ENCODE measurements around the gene AFG3L2. TPM values are rescaled to one million over a fixed set of nuclear protein-coding genes. Genes with fewer than 3 reads are reported as not detected.

The AFG3L2 gene
- total RNA-seq, 4 donors from 2014 or later: 18.5 to 53.1 (median 33.7) TPM

- Histone ChIP-seq H3K36me3 (no peaks in the 10 kb centered on the region), H3K4me1 (peaks cover 0 to 7% of the 10 kb centered on the region in 2 donors), H3K27ac (peak overlapping the region in 1 of 2 donors; percentile 67), H3K9me3 (no peaks in the 10 kb centered on the region), H3K27me3 (no peaks in the 10 kb centered on the region), H3K4me3 (no peak overlapping the region)
- no peak for DNase-seq
- intact Hi-C loops (cut with DNase I; ENCODE audit: low total_unique reads): loop anchor here (10.0 kb wide), 1 partner anchor 92 kb away; the partner anchor contains the start of gene AFG3L2
- TF ChIP-seq POLR2A (IDR thresholded peaks at IDR 0.05): no peak
- TF ChIP-seq, protein P1, sequence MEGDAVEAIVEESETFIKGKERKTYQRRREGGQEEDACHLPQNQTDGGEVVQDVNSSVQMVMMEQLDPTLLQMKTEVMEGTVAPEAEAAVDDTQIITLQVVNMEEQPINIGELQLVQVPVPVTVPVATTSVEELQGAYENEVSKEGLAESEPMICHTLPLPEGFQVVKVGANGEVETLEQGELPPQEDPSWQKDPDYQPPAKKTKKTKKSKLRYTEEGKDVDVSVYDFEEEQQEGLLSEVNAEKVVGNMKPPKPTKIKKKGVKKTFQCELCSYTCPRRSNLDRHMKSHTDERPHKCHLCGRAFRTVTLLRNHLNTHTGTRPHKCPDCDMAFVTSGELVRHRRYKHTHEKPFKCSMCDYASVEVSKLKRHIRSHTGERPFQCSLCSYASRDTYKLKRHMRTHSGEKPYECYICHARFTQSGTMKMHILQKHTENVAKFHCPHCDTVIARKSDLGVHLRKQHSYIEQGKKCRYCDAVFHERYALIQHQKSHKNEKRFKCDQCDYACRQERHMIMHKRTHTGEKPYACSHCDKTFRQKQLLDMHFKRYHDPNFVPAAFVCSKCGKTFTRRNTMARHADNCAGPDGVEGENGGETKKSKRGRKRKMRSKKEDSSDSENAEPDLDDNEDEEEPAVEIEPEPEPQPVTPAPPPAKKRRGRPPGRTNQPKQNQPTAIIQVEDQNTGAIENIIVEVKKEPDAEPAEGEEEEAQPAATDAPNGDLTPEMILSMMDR (IDR thresholded peaks at IDR 0.05): no peak
Observed at GRCh38 chr18:12283256-12283655, 93.8 kb downstream of the AFG3L2 start.

- intact Hi-C loops (cut with DNase I; ENCODE audit: low total_unique reads): loop anchor here (10.0 kb wide), 1 partner anchor 92 kb away; the partner anchor contains the start of gene AFG3L2
- Histone ChIP-seq H3K4me3 (no peak overlapping the region), H3K27ac (peak overlapping the region in 1 of 2 donors; percentile 67), H3K4me1 (peaks cover 0 to 14% of the 10 kb centered on the region in 2 donors), H3K36me3 (no peaks in the 10 kb centered on the region), H3K27me3 (no peaks in the 10 kb centered on the region), H3K9me3 (no peaks in the 10 kb centered on the region)
- no peak for TF ChIP-seq POLR2A (IDR thresholded peaks at IDR 0.05)
- TF ChIP-seq, protein P1 (IDR thresholded peaks at IDR 0.05): no peak
- DNase-seq: no peak
Observed at GRCh38 chr18:12282442-12283039, 94.5 kb downstream of the AFG3L2 start.

DNA sequence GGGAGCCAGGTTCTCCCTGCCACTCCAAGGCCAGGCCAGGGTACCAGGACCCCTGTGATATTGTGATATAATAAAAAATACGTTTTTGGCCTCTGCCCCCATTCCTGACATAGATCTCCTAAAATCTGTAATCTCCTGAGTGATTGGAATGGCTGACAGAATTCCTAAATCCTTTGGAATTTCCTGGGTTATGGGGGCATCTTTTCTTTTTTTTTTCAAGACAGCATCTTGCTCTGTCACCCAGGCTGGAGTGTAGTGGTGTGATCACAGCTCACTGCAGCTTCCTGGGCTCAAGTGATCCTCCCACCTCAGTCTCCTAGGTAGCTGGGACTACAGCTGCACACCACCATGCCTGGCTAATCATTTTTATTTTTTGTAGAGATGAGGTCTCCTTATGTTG lies 95.2 kb downstream of the AFG3L2 start:
- DNase-seq: no peak
- H3K4me3 ChIP-seq: no peak overlapping the region
- H3K27me3 ChIP-seq: no peaks in the 10 kb centered on the region
- intact Hi-C loops (cut with DNase I; ENCODE audit: low total_unique reads): loop anchor here (10.0 kb wide), 1 partner anchor 93 kb away; the partner anchor contains the start of gene AFG3L2
- H3K4me1 ChIP-seq: peaks cover 5 to 21% of the 10 kb centered on the region in 2 donors
- TF ChIP-seq, protein P1 (IDR thresholded peaks at IDR 0.05): no peak
- no peak for TF ChIP-seq POLR2A (IDR thresholded peaks at IDR 0.05)
- no peaks in the 10 kb centered on the region for H3K9me3 ChIP-seq
- peak overlapping the region in 1 of 2 donors; percentile 67 for H3K27ac ChIP-seq
- H3K36me3 ChIP-seq: no peaks in the 10 kb centered on the region

GRCh38 chr18:12279781-12280531 lies 97.1 kb downstream of the AFG3L2 start:
- no peaks in the 10 kb centered on the region for H3K27me3 ChIP-seq
- intact Hi-C loops (cut with DNase I; ENCODE audit: low total_unique reads): loop anchor here (10.0 kb wide), 1 partner anchor 95 kb away; the partner anchor contains the start of gene AFG3L2
- no peak for DNase-seq
- no peaks in the 10 kb centered on the region for H3K36me3 ChIP-seq
- peak overlapping the region; percentile 97 to 99 for H3K27ac ChIP-seq
- TF ChIP-seq POLR2A (IDR thresholded peaks at IDR 0.05): no peak
- TF ChIP-seq, protein P1 (IDR thresholded peaks at IDR 0.05): no peak
- H3K4me3 ChIP-seq: peak overlapping the region; percentile 42 to 44
- H3K4me1 ChIP-seq: peaks cover 5 to 24% of the 10 kb centered on the region in 2 donors
- H3K9me3 ChIP-seq: no peaks in the 10 kb centered on the region

Small RNAs within 50 kb of the gene (small RNA-seq; reads per million reads assigned to genes)
- gene RNU6-170P (not detected), gene RNU7-129P (not detected)

Other genes starting within 250 kb of the AFG3L2 start
- not detected for gene CIDEA, start 122.9 kb downstream of the AFG3L2 start, total RNA-seq
- gene TUBB6, start 69.0 kb downstream of the AFG3L2 start, total RNA-seq: 100 to 1,000 TPM; 222 to 456 (median 280) TPM
- gene PRELID3A, start 30.7 kb upstream of the AFG3L2 start, total RNA-seq: 1 to 10 TPM in 2 of 4 donors, under 1 TPM in 1, not detected in 1; 0.26 to 7.9 (median 7.7) TPM